Suprapubic skin (tissue), 4 donors: ENCODE measurements around the gene CLASP1. TPM values are rescaled to one million over a fixed set of nuclear protein-coding genes. Genes with fewer than 3 reads are reported as not detected.

Source experiments
- DNase-seq, 2 donors: peaks; one replicate each; pipeline ENCODE4 v3.0.0-alpha.2; 2019; ENCODE audit warnings: low spot score in 2 of 2
- H3K27ac ChIP-seq: fragments of 200-600 bp; sonication (generic); one replicate; pipeline ENCODE4 v1.5.1; 2019
- H3K27me3 ChIP-seq: fragments of 200-600 bp; sonication (generic); one replicate; pipeline ENCODE4 v1.5.1; 2019
- H3K36me3 ChIP-seq: fragments of 200-600 bp; sonication (generic); one replicate; pipeline ENCODE4 v1.5.1; 2019
- H3K4me1 ChIP-seq: fragments of 200-600 bp; sonication (generic); one replicate; pipeline ENCODE4 v1.5.1; 2019
- H3K4me3 ChIP-seq: fragments of 200-600 bp; sonication (generic); one replicate; pipeline ENCODE4 v1.5.1; 2019; ENCODE audit warnings: mild to moderate bottlenecking
- H3K9me3 ChIP-seq: fragments of 200-600 bp; sonication (generic); one replicate; pipeline ENCODE4 v1.5.1; 2019
- EP300 ChIP-seq: sonication (generic); formaldehyde crosslinking; IDR thresholded peaks from one replicate; pipeline ENCODE4 v1.6.1; 2017; ENCODE audit warnings: antibody characterized with exemption
- POLR2A ChIP-seq, 2 donors: fragments of 450-650 bp; IDR thresholded peaks; one replicate each; pipeline ENCODE4 v1.6.1; 2017; ENCODE audit warnings: antibody characterized with exemption in 2 of 2, mild to moderate bottlenecking in 2 of 2, moderate library complexity in 2 of 2
- POLR2AphosphoS5 ChIP-seq, 3 donors: sonication (generic); formaldehyde crosslinking; IDR thresholded peaks; one replicate each; pipeline ENCODE4 v1.6.1; 2017; ENCODE audit warnings: antibody characterized with exemption in 3 of 3
- WGBS: methylation state at CpG from one replicate; pipeline ENCODE4 v1.1.5; 2018; 5-methylcytosine and 5-hydroxymethylcytosine counted together
- total RNA-seq, 4 donors: library from RNA; depleted of rRNA; stranded (reverse); fragments of >200 nt; gene quantifications; one replicate each; pipeline ENCODE4 v1.1.0, GENCODE V29; 2016
- TF ChIP-seq, protein P1 (sequence below), 2 donors: fragments of 200-600 bp in 1 of 2; fragments of 450-650 bp in 1 of 2; sonication (generic) in 1 of 2; IDR thresholded peaks; one replicate each; pipeline ENCODE4 v1.5.1; 2016 to 2019; ENCODE audit warnings: antibody characterized with exemption in 2 of 2, mild to moderate bottlenecking in 1 of 2, moderate library complexity in 1 of 2

CLASP1 gene
- total RNA-seq, 4 donors from 2014 or later, result 53.3 to 99.5 (median 67.6) TPM

DNA sequence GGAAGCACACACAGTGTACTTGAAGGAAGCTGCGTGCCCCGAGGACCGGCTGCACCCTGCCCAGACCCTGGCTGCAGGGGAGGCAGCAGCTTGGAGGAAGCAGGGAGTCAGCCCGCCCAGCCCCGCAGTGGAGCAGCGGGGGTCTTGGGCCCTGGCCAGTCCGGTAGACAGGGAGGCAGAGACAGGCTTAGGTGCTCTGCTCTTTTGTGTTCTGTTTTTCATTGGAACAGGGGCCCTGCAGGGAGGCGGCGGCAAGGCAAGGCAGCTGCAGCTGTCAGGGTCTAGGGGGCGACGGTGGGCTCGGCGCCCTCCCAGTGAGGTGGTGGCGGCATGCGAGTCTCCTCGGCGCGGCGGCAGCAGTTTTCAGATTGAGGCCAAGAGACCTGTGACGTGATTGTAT is 311.0 kb downstream of the CLASP1 start:
- no peaks in the 10 kb centered on the region for H3K9me3 ChIP-seq
- no peak overlapping the region for H3K4me3 ChIP-seq
- TF ChIP-seq POLR2AphosphoS5 (IDR thresholded peaks at IDR 0.05) (no peak), POLR2A (IDR thresholded peaks at IDR 0.05) (no peak), EP300 (no peak)
- TF ChIP-seq, protein P1, sequence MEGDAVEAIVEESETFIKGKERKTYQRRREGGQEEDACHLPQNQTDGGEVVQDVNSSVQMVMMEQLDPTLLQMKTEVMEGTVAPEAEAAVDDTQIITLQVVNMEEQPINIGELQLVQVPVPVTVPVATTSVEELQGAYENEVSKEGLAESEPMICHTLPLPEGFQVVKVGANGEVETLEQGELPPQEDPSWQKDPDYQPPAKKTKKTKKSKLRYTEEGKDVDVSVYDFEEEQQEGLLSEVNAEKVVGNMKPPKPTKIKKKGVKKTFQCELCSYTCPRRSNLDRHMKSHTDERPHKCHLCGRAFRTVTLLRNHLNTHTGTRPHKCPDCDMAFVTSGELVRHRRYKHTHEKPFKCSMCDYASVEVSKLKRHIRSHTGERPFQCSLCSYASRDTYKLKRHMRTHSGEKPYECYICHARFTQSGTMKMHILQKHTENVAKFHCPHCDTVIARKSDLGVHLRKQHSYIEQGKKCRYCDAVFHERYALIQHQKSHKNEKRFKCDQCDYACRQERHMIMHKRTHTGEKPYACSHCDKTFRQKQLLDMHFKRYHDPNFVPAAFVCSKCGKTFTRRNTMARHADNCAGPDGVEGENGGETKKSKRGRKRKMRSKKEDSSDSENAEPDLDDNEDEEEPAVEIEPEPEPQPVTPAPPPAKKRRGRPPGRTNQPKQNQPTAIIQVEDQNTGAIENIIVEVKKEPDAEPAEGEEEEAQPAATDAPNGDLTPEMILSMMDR (IDR thresholded peaks at IDR 0.05), result no peak
- H3K27ac ChIP-seq, result no peak overlapping the region
- peaks cover 56% of the 10 kb centered on the region for H3K36me3 ChIP-seq
- 91% methylated on average over 20 of the region's 20 CpGs for WGBS
- DNase-seq, result no peak
- no peaks in the 10 kb centered on the region for H3K27me3 ChIP-seq
- H3K4me1 ChIP-seq, result peaks cover 6% of the 10 kb centered on the region

DNA sequence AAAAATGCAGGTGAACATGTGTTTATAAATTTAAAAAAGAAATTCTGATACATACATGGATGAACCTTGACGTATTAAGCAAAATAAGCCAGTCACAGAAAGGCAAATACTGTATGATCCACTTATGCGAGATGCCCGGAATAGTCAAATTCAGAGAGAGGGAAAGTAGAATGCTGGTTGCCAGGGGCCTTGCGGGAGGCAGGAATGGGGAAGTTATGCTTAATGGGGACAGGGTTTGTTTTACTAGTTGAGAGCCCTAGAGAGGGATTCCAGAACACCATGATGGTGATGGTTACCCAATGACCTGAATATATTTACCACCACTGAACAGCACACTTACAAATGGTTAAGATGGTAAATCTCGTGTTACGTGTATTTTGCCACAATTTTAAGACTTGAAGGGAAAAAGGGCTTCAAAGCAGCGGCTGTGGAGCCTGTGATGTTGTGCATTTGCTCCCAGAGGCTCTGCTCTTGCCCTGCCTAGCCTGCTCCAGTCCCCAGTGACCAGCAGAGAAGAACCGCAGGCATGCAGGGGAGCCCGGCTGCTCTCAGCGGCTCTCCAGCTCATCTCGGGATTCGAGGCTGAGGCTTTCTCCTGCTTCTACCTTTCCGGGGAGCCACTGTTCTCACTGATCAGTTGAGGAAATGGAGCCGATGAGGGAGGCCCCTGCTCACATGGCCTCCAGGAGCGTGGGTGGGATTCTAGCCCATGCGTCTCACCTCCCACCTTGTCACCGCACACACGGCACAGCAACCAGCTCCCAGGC is 312.6 kb downstream of the CLASP1 start:
- no peaks in the 10 kb centered on the region for H3K9me3 ChIP-seq
- H3K4me1 ChIP-seq, result peaks cover 6% of the 10 kb centered on the region
- no peaks in the 10 kb centered on the region for H3K27me3 ChIP-seq
- H3K36me3 ChIP-seq, result peaks cover 44% of the 10 kb centered on the region
- H3K27ac ChIP-seq, result no peak overlapping the region
- DNase-seq, result peak in 1 of 2 donors; percentile 24
- no peak overlapping the region for H3K4me3 ChIP-seq
- WGBS, result 87% methylated on average over 16 of the region's 18 CpGs
- TF ChIP-seq POLR2AphosphoS5 (IDR thresholded peaks at IDR 0.05), result no peak
- TF ChIP-seq, protein P1 (IDR thresholded peaks at IDR 0.05), result no peak
- no peak for TF ChIP-seq POLR2A (IDR thresholded peaks at IDR 0.05)
- TF ChIP-seq EP300, result no peak

DNA sequence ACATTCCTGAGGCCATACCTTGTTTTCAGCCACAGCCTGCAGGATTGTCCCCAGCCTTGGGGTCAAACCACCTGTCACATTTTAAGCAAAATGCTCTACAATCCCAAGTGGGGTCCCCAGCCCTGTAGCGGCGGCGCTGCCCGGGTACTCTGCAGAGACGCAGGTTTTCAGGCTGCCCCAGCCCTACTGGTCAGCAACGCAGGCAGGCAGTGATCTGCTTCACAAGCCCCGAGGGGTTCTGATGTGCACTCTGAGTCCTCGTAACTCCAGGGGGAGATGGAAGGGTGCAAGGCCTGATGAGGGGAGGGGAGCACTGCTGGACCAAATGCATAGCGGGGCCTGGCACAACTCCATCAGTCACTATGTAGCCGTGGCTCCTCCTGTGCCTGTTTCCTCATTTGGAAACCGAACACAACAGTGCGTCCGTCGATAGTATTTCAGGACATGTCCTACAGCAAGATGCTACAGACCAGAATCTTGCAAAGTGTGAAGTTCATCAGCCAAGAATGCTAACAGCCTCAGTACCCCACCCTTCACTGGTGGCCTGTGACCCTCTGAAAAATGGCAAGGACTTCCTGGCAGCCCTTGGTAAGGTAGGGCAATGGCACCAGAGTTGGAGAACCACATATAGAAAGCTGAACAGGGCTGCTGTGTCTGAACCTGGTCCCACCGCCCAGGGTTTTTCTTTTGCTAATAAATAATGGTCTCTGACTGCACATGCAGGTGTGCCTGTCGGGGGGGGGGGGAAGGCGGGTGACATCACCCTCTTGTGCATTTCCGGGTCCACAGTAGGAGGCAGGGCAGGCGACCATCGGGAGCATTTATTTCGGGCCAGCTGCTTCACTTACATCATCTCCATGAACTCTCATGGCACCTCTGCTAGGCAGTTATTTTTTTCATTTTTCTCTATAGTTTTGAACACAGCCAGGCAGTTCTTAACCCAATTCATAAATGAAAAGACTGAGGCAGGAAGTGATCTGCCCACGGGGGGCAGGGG is 313.7 kb downstream of the CLASP1 start:
- peak in 1 of 2 donors; percentile 77 for DNase-seq
- TF ChIP-seq, protein P1 (IDR thresholded peaks at IDR 0.05), result no peak

DNA sequence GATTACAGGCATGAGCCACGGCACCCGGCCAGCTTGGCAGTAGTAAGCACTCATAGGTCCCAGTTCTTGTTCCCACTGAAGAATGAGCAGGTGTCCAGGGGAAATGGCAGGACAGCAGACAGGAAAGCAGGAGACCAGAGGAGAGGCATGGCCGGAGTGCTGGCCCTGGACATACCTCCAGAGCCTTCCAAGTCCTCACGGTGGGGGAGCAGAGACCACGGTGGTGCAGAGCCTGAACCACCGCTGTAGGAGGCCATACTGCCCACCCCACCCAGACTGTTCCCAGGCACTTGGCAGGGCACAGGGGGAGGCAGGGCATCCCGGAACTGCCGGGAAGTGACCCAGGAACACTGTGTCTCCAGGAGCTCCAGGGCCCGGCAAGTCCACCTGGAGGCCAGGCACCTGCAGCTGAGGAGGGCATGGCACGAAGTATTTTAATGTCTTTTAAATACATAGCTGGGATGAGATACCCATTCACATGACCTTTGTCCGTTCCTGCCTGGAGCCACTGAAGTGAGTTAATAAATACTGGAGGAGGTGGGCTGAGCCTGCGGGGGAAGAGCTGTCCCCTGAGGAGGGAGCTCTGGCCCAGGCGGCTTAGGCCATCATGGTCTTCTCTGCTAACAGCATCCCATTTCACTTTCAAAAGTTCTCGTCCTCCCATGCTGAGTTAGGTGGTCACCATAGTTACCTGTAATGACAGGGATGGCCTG is 314.5 kb downstream of the CLASP1 start:
- DNase-seq, result peak in 1 of 2 donors; percentile 67
- H3K4me1 ChIP-seq, result peaks cover 6% of the 10 kb centered on the region

More for the DNA sequence above, 313.7 kb downstream of the CLASP1 start:
- Histone ChIP-seq H3K9me3 (no peaks in the 10 kb centered on the region), H3K27ac (no peak overlapping the region), H3K27me3 (no peaks in the 10 kb centered on the region), H3K36me3 (peaks cover 37% of the 10 kb centered on the region), H3K4me1 (peaks cover 6% of the 10 kb centered on the region), H3K4me3 (no peak overlapping the region)
- 53% methylated on average over 20 of the region's 22 CpGs for WGBS

More for the DNA sequence above, 314.5 kb downstream of the CLASP1 start:
- Histone ChIP-seq H3K4me3 (no peak overlapping the region), H3K27me3 (no peaks in the 10 kb centered on the region), H3K36me3 (peaks cover 28% of the 10 kb centered on the region), H3K27ac (no peak overlapping the region), H3K9me3 (no peaks in the 10 kb centered on the region)
- 95% methylated on average over 12 of the region's 14 CpGs for WGBS
- TF ChIP-seq, protein P1 (IDR thresholded peaks at IDR 0.05), result no peak
- TF ChIP-seq POLR2AphosphoS5 (IDR thresholded peaks at IDR 0.05), result no peak
- no peak for TF ChIP-seq POLR2A (IDR thresholded peaks at IDR 0.05)
- TF ChIP-seq EP300, result no peak
